Astrocyte of the cerebellum (primary cell): ENCODE data around the gene LRTM1.

Experiments used
- DNase-seq: peaks from one replicate; pipeline ENCODE4 v3.0.0-alpha.2; 2011; ENCODE audit warnings: low read depth
- H3K4me3 ChIP-seq: 2 replicates; pipeline ENCODE4 v1.5.1; 2011; ENCODE audit warnings: mild to moderate bottlenecking, low read depth, low read length, moderate library complexity
- CTCF ChIP-seq: IDR thresholded peaks from 2 replicates; pipeline ENCODE4 v1.5.1; 2012; ENCODE audit warnings: low read length, low read depth, moderate library complexity, mild to moderate bottlenecking; ENCODE audit errors: missing control alignments
- in situ Hi-C: cut with HindIII; loops from 2 replicates; pipeline ENCODE4 v1.10.0; 2017; ENCODE audit warnings: low sequenced_read_pairs

LRTM1 gene

GRCh38 chr3:54966979-54967378 is 39.1 kb upstream of the LRTM1 start:
- in situ Hi-C loops = loop anchor here (25.0 kb wide), 1 partner anchor 520 kb away; the partner anchor contains the start of gene WNT5A
- TF ChIP-seq CTCF = no peak
- no peak for DNase-seq
- H3K4me3 ChIP-seq = no peak overlapping the region

GRCh38 chr3:54965746-54966145 is 37.9 kb upstream of the LRTM1 start:
- TF ChIP-seq CTCF = no peak
- in situ Hi-C loops = loop anchor here (25.0 kb wide), 1 partner anchor 522 kb away; the partner anchor contains the start of gene WNT5A
- no peak overlapping the region for H3K4me3 ChIP-seq
- peak; percentile 90 for DNase-seq

DNA sequence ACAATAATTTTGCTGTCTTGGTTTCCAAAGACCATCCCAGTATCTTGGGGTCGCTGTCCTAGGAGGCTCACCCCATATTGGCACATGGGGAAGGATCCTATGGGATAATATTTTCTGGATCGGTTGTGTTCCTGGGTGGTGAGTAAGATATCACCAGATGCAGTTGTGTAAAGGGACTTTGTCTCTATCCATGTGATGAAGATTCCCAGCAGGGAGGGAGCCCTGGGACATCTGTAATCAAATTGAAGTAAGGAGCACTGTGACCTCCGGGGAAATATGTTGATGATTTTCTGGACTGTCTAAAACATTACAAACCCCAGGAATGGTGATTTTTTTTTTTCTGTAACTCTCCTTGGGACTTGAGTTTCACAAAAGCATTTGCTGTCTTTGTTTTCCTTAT is 36.2 kb upstream of the LRTM1 start:
- no peak overlapping the region for H3K4me3 ChIP-seq
- in situ Hi-C loops = loop anchor here (25.0 kb wide), 1 partner anchor 523 kb away; the partner anchor contains the start of gene WNT5A
- no peak for DNase-seq
- TF ChIP-seq CTCF = no peak

- H3K4me3 ChIP-seq = no peak overlapping the region
- no peak for TF ChIP-seq CTCF
- no peak for DNase-seq
- in situ Hi-C loops = loop anchor here (25.0 kb wide), 1 partner anchor 524 kb away; the partner anchor contains the start of gene WNT5A
Observed at GRCh38 chr3:54963641-54964040, 35.8 kb upstream of the LRTM1 start.

DNA sequence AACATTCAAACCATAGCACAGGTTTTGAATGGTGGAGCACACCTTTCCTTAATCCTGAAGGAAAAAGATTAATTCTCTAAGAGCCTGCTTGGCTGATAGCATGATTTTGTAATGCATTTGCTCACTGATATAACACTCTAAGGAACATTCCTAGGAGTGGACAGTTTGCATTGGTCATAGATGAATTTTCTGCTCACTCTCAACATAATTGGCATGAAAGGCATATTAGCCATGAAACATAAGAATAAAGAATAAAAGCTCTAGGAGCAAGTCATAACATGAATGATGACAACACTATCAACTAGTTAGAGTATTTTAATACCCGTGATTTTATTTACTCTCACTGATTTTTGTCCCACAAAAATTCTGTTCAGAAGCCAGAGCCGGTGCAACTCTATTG is 34.3 kb upstream of the LRTM1 start:
- H3K4me3 ChIP-seq = no peak overlapping the region
- in situ Hi-C loops = loop anchor here (25.0 kb wide), 1 partner anchor 525 kb away; the partner anchor contains the start of gene WNT5A
- TF ChIP-seq CTCF = no peak
- no peak for DNase-seq

- no peak for TF ChIP-seq CTCF
- in situ Hi-C loops = loop anchor here (25.0 kb wide), 1 partner anchor 527 kb away; the partner anchor contains the start of gene WNT5A
- DNase-seq = no peak
Observed at GRCh38 chr3:54960701-54961100, 32.8 kb upstream of the LRTM1 start.

DNA sequence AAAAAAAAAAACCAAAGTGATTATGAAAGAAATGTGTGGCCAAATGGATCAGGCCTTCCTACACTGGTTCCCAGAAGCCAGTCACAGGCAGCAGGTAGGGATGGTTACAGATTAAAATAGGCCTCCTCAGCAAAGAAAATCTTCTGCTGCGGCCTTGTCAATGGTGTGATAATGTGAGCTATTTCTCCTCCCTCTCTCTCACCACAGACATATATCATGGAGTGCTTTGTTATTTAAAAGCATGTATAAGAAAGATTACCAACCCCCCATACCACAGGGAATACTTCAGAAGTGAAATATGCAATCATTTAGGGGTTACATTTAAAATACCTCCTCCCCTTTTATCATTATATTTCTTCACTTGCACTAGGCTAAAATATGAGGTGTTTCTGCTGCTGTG is 32.2 kb upstream of the LRTM1 start:
- no peak for TF ChIP-seq CTCF
- in situ Hi-C loops = loop anchor here (25.0 kb wide), 1 partner anchor 527 kb away; the partner anchor contains the start of gene WNT5A

More at GRCh38 chr3:54960701-54961100, 32.8 kb upstream of the LRTM1 start:
- no peak overlapping the region for H3K4me3 ChIP-seq

More for the DNA sequence above, 32.2 kb upstream of the LRTM1 start:
- no peak overlapping the region for H3K4me3 ChIP-seq
- no peak for DNase-seq
